ACHN (cell line): Measurements from ENCODE around the gene IL17RA.
"Not testable (repeated sequence)": the region's sequence is repeated elsewhere in the genome, so short reads cannot be mapped to it uniquely, and the experiment has no call there.

ENCODE experiments used
- DNase-seq: peaks from one replicate; pipeline ENCODE4 v3.0.0-alpha.2; 2015
- in situ Hi-C: cut with HindIII; loops from 2 replicates; pipeline ENCODE4 v1.10.0; 2017; ENCODE audit warnings: low sequenced_read_pairs, low pct_ligation_motif_present, low pct_unique_long_range_greater_than_20kb

The IL17RA gene

GRCh38 chr22:17084554-17085276, at the start of gene IL17RA:
IL17RA (plus strand) TSS chr22:17085000; CDS start chr22:17085092, 92 bp downstream.
- in situ Hi-C loops: no loop called here
- peak; percentile 86 for DNase-seq

GRCh38 chr22:17035246-17035645, 49.6 kb upstream of the IL17RA start:
- in situ Hi-C loops: no loop called here
- DNase-seq: no peak

GRCh38 chr22:17035976-17036841, 48.6 kb upstream of the IL17RA start:
- DNase-seq, in situ Hi-C loops: not testable (repeated sequence)

GRCh38 chr22:17036842-17037711, 47.7 kb upstream of the IL17RA start:
- in situ Hi-C loops, DNase-seq: not testable (repeated sequence)

GRCh38 chr22:17043521-17043920, 41.3 kb upstream of the IL17RA start:
- in situ Hi-C loops: no loop called here
- DNase-seq: no peak

- in situ Hi-C loops: no loop called here
- DNase-seq: no peak
Measured at GRCh38 chr22:17046566-17047348, 38.0 kb upstream of the IL17RA start.

- DNase-seq: no peak
- in situ Hi-C loops: no loop called here
Measured at GRCh38 chr22:17047656-17048055, 37.1 kb upstream of the IL17RA start.

GRCh38 chr22:17056058-17056457, 28.7 kb upstream of the IL17RA start:
- in situ Hi-C loops: no loop called here
- no peak for DNase-seq

GRCh38 chr22:17056807-17057206, 28.0 kb upstream of the IL17RA start:
- in situ Hi-C loops: no loop called here
- DNase-seq: no peak

- in situ Hi-C loops: no loop called here
- DNase-seq: peak; percentile 69
Measured at GRCh38 chr22:17057959-17058814, 26.6 kb upstream of the IL17RA start.

- DNase-seq: no peak
- in situ Hi-C loops: no loop called here
Measured at GRCh38 chr22:17060126-17060525, 24.7 kb upstream of the IL17RA start.

- no peak for DNase-seq
- in situ Hi-C loops: no loop called here
Measured at GRCh38 chr22:17063411-17064106, 21.2 kb upstream of the IL17RA start.

- in situ Hi-C loops: no loop called here
- no peak for DNase-seq
Measured at GRCh38 chr22:17064498-17065100, 20.2 kb upstream of the IL17RA start.

GRCh38 chr22:17065433-17065832, 19.4 kb upstream of the IL17RA start:
- DNase-seq: no peak
- in situ Hi-C loops: no loop called here

- in situ Hi-C loops: no loop called here
- no peak for DNase-seq
Measured at GRCh38 chr22:17072877-17073276, 11.9 kb upstream of the IL17RA start.

GRCh38 chr22:17074648-17075002, 10.2 kb upstream of the IL17RA start:
- DNase-seq: peak; percentile 2
- in situ Hi-C loops: no loop called here
